A673 (cell line): Measurements from ENCODE around the gene TOM1L2. TPM values are rescaled to one million over a fixed set of nuclear protein-coding genes. Genes with fewer than 3 reads are reported as not detected.

Experiments
- BruUV-seq: library from RNA; stranded (reverse); fragments of 400-500 nt; replicated peaks from 2 replicates; lab custom pipeline; 2021; lab: Mats Ljungman, UMichigan
- CTCF ChIA-PET: fragments of 300-600 bp; sonication (Branson Sonifier 250); formaldehyde crosslinking; loops from one replicate; lab custom pipeline; 2022; ENCODE audit warnings: antibody characterized with exemption; lab: Charles Lee
- POLR2A ChIA-PET: fragments of 300-600 bp; sonication (Branson Sonifier 250); formaldehyde crosslinking; loops from one replicate; lab custom pipeline; 2022; ENCODE audit warnings: antibody characterized with exemption; ENCODE audit not compliant: low non-redundant PET; lab: Charles Lee
- DNase-seq: peaks from one replicate; pipeline ENCODE4 v3.0.0-alpha.2; 2015; ENCODE audit warnings: low spot score
- H3K27ac ChIP-seq: fragments of 200-600 bp; sonication (generic); 2 replicates; pipeline ENCODE4 v1.5.1; 2016; ENCODE audit warnings: mixed run types, low read depth, mild to moderate bottlenecking, mixed read lengths, antibody characterized with exemption, low read length; ENCODE audit not compliant: poor library complexity, severe bottlenecking
- H3K27me3 ChIP-seq: fragments of 200-600 bp; sonication (generic); replicated peaks from 2 replicates; pipeline ENCODE4 v1.6.1; 2017; ENCODE audit warnings: mixed run types, low read depth, mild to moderate bottlenecking, mixed read lengths, antibody characterized with exemption, low read length; ENCODE audit not compliant: insufficient read depth, poor library complexity
- H3K36me3 ChIP-seq: fragments of 200-600 bp; sonication (generic); 2 replicates; pipeline ENCODE4 v1.6.1; 2016; ENCODE audit warnings: mixed run types, mild to moderate bottlenecking, mixed read lengths, antibody characterized with exemption, low read length; ENCODE audit not compliant: insufficient read depth, poor library complexity, severe bottlenecking
- H3K4me1 ChIP-seq: fragments of 200-600 bp; sonication (generic); 2 replicates; pipeline ENCODE4 v1.6.1; 2017; ENCODE audit warnings: mixed run types, mild to moderate bottlenecking, mixed read lengths, antibody characterized with exemption, low read length; ENCODE audit not compliant: insufficient read depth, poor library complexity, severe bottlenecking
- H3K4me3 ChIP-seq: fragments of 200-600 bp; sonication (generic); 2 replicates; pipeline ENCODE4 v1.5.1; 2016; ENCODE audit warnings: low read depth, mixed run types, mild to moderate bottlenecking, mixed read lengths, low read length; ENCODE audit not compliant: poor library complexity, severe bottlenecking
- H3K9me3 ChIP-seq: fragments of 200-600 bp; sonication (generic); 2 replicates; pipeline ENCODE4 v1.6.1; 2016; ENCODE audit warnings: mixed run types, low read depth, mild to moderate bottlenecking, mixed read lengths, antibody characterized with exemption, low read length; ENCODE audit not compliant: poor library complexity, severe bottlenecking
- CTCF ChIP-seq: fragments of 300-800, 200-600 bp; sonication (generic); conservative IDR thresholded peaks from 2 replicates; pipeline ENCODE4 v1.5.1; 2017; ENCODE audit warnings: low read depth, mild to moderate bottlenecking, antibody characterized with exemption, low read length, moderate library complexity, mixed read lengths
- EZH2 ChIP-seq: fragments of 200-600 bp; sonication (generic); IDR thresholded peaks from 2 replicates; pipeline ENCODE4 v1.6.1; 2017; ENCODE audit warnings: borderline replicate concordance, low read depth, mild to moderate bottlenecking, mixed read lengths, antibody characterized with exemption, low read length; ENCODE audit not compliant: poor library complexity, severe bottlenecking
- intact Hi-C: fragments of 100-400 bp; cut with micrococcal nuclease; formaldehyde crosslinking; loops from one replicate; pipeline ENCODE4 v1.10.0; 2022; ENCODE audit not compliant: unreplicated experiment
- total RNA-seq: library from RNA; stranded (reverse); gene quantifications from 2 replicates; pipeline ENCODE4 v1.2.3, GENCODE V29; 2021

TOM1L2 gene
- total RNA-seq, 1 experiment from 2014 or later: 10.0 TPM

GRCh38 chr17:17846003-17846402, 126.2 kb downstream of the TOM1L2 start:
- no peaks in the 10 kb centered on the region for H3K27me3 ChIP-seq
- CTCF ChIA-PET: no interaction called here
- no peaks in the 10 kb centered on the region for H3K9me3 ChIP-seq
- no peaks in the 10 kb centered on the region for H3K36me3 ChIP-seq
- H3K4me1 ChIP-seq: peaks cover 35% of the 10 kb centered on the region
- H3K4me3 ChIP-seq: no peak overlapping the region
- POLR2A ChIA-PET: no interaction called here
- DNase-seq: no peak
- H3K27ac ChIP-seq: no peak overlapping the region
- TF ChIP-seq EZH2 (no peak), CTCF (no peak)
- no TSS peak for BruUV-seq
- intact Hi-C loops: no loop called here

GRCh38 chr17:17845046-17845775, 127.0 kb downstream of the TOM1L2 start:
- no TSS peak for BruUV-seq
- no peak for TF ChIP-seq CTCF
- no peak for TF ChIP-seq EZH2
- H3K4me3 ChIP-seq: no peak overlapping the region
- POLR2A ChIA-PET: no interaction called here
- no peaks in the 10 kb centered on the region for H3K36me3 ChIP-seq
- CTCF ChIA-PET: no interaction called here
- no peak overlapping the region for H3K27ac ChIP-seq
- no peaks in the 10 kb centered on the region for H3K9me3 ChIP-seq
- intact Hi-C loops: no loop called here
- no peak for DNase-seq
- peaks cover 35% of the 10 kb centered on the region for H3K4me1 ChIP-seq
- H3K27me3 ChIP-seq: no peaks in the 10 kb centered on the region

GRCh38 chr17:17844500-17844899, 127.7 kb downstream of the TOM1L2 start:
- ChIA-PET CTCF (no interaction called here), POLR2A (no interaction called here)
- Histone ChIP-seq H3K27ac (no peak overlapping the region), H3K4me1 (peaks cover 35% of the 10 kb centered on the region), H3K36me3 (no peaks in the 10 kb centered on the region), H3K9me3 (no peaks in the 10 kb centered on the region), H3K4me3 (no peak overlapping the region), H3K27me3 (no peaks in the 10 kb centered on the region)
- TF ChIP-seq CTCF (no peak), EZH2 (no peak)
- no TSS peak for BruUV-seq
- intact Hi-C loops: no loop called here
- no peak for DNase-seq
